KBM-7 (cell line): ENCODE measurements around the gene ST6GAL1.
"Not testable (repeated sequence)": the region's sequence is repeated elsewhere in the genome, so short reads cannot be mapped to it uniquely, and the experiment has no call there.

ENCODE experiments used
- DNase-seq: peaks from one replicate; pipeline ENCODE4 v3.0.0-alpha.2; 2015
- in situ Hi-C: fragments of 300-500 bp; cut with MboI; formaldehyde crosslinking; loops from 2 replicates; pipeline ENCODE4 v1.14.3; 2020; ENCODE audit warnings: low sequenced_read_pairs, low pct_unique_long_range_greater_than_20kb, mixed read lengths

ST6GAL1 gene

DNA sequence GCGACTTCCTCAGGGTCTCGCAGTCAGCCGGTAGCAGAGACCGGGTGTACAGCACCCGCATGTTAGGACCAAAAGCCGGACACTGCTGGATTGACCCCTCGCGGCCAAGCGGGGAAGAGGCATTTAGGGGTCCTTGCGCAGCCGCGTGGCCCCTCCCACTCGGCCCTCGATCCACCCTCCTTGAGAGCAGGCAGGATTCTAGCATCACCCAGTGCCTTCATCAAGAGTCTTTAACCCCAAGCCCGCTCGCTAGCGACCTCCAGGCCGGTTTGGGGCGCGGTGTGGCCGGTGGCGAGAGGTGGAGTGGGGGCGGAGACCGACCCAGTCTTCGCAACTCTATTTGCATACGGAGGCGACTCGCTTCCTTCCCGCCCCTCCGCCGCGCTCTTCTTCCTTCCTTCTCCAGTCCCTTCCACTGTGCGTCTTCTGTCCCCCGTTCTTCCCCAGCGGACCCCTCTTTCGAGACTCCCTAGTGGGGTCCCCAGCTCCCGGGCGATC lies at the start of gene ST6GAL1:
Gene ST6GAL1, plus strand, starts transcription at position 384 of the 498 bp plus-strand sequence. CDS start 112,178 bp downstream, outside the sequence.
- peak; percentile 91 for DNase-seq
- in situ Hi-C loops = no loop called here

GRCh38 chr3:186882150-186882524 lies 48.2 kb upstream of the ST6GAL1 start:
- in situ Hi-C loops = no loop called here
- DNase-seq = peak; percentile 69

DNA sequence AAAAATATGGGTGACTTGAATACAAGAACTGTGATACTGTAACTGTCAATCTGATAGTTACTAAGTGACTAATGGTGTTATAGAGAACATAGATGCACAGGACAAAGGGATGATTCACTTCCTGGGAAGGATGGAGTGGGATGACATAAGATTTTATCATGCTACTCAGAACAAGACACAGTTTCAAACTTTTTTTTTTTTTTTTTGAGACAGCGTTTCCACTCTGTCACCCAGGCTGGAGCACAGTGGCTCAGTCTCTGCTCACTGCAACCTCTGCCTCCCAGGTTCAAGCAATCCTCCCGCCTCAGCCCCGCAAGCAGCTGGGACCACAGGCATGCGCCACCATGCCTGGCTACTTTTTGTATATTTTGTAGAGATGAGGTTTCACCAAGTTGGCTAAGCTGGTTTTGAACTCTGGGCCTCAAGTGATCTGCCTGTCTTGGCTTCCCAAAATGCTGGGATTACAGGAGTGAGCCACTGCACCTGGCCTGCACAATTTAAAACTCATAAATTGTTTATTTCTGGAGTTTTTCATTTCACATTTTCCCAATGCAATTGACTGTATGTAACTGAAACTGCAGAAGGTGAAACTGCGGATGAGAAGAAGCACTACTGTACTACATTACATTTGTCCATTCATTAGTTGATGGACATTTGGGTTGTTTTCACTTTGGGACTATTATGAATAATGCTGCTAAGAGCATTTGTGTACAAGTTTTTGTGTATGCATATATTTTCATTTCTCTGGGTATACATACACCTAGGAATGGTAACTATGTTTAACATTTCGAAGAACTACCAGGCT lies 47.2 kb upstream of the ST6GAL1 start:
- in situ Hi-C loops = no loop called here
- peak; percentile 71 for DNase-seq

DNA sequence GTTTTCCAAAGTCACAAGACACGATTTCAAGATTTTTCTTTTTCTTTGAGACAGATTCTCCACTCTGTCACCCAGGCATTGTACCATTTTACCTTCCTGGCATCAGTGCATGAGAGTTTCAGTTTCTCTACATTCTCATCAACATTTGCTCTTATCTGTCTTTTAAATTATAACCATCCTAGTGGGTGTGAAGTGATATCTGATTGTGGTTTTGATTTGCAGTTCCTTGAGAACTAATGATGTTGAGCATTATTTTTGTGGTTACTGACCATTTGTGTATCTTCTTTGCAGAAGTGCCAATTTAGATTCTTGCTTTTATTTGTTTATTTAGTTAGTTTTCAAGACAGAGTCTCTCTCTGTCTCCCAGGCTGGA lies 46.7 kb upstream of the ST6GAL1 start:
- in situ Hi-C loops = no loop called here
- DNase-seq = no peak

DNA sequence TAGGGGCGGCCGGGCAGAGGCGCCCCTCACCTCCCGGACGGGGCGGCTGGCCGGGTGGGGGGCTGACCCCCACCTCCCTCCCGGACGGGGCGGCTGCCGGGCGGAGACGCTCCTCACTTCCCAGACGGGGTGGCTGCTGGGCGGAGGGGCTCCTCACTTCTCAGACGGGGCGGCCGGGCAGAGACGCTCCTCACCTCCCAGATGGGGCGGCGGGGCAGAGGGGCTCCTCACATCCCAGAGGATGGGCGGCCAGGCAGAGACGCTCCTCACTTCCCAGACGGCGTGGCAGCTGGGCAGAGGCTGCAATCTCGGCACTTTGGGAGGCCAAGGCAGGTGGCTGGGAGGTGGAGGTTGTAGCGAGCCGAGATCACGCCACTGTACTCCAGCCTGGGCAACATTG lies 45.5 kb upstream of the ST6GAL1 start:
- in situ Hi-C loops, DNase-seq: not testable (repeated sequence)

DNA sequence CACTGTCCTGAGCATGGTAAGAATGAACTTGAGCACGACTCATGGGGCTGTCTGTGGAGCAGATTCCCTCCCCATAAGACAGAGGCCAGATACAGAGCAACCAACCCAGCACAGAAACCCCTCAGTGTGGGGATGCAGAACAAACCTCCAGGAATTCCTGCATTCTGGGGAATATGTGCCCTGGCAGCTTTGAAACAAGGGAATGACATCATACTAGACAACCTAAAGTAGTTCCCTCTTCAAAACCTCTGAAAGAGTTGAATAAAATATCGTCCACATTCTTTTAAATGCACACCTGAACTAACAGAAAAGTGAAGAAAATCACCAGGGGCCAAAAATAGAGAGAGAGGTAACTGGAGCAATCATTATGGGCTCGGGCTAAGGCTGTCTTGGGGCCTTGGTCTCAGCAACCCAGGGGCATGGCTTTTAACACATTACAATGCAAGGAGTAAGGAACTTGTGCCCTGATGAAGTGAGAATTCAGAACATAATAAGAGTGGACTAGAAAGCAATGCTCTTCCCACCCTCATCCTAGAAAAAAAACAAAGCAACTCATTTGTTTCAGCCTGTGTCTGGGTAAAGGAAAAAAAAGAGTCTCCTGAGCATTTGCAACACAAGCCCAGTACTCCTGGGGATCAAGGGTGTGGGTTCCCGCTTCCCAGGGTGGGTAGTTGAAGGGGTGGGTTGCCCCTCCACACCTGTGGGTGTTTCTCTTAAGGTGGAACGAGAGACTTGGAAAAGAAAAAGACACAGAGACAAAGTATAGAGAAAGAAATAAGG lies 43.9 kb upstream of the ST6GAL1 start:
- no peak for DNase-seq
- in situ Hi-C loops = no loop called here

DNA sequence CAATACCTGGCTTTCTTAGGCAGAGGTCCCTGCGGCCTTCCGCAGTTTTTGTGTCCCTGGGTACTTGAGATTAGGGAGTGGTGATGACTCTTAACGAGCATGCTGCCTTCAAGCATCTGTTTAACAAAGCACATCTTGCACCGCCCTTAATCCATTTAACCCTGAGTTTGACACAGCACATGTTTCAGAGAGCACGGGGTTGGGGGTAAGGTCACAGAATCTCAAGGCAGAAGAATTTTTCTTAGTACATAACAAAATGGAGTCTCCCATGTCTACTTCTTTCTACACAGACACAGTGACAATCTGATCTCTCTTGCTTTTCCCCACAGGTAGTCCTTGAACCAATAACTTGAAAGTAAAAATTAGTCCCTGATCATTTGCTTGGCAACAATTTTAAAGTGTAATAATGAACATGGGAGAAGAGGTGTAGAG lies 42.8 kb upstream of the ST6GAL1 start:
- DNase-seq, in situ Hi-C loops: not testable (repeated sequence)

DNA sequence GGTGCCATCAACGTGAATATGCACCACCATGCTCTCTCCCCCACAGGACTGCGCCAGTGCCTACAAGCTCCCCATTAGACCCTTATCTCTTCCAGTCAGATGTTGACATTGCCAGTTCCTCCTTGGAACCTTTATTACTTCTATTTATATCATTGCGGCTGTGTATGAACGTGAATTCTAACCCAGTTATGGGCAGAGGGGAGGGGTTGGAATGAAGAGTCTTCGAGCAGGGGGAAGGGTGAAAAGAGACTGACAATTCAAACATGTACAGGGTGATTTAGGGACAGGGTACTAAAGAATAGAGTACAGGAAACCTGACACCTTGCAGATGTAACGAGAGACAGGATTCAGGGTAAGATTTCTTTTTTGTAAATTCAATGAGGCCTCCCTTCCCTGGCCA lies 41.8 kb upstream of the ST6GAL1 start:
- DNase-seq = peak; percentile 99
- in situ Hi-C loops = no loop called here

DNA sequence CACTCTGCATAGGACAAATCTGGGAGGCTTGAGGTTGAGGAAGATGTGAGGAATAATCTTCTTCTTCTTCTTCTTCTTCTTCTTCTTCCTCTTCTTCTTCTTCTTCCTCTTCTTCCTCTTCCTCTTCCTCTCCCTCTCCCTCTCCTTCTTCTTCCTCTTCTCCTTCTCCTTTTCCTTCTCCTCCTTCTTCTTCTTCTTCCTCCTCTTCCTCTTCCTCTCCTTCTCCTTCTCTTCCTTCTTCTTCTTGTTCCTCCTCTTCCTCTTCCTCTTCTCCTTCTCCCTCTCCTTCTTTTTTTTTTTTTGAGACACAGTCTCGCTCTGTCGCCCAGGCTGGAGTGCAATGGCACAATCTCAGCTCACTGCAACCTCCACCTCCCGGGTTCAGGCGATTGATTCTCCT lies 40.6 kb upstream of the ST6GAL1 start:
- in situ Hi-C loops, DNase-seq: not testable (repeated sequence)

- in situ Hi-C loops = no loop called here
- no peak for DNase-seq
Observed at GRCh38 chr3:186890911-186891310, 39.4 kb upstream of the ST6GAL1 start.

GRCh38 chr3:186893071-186893470 lies 37.3 kb upstream of the ST6GAL1 start:
- DNase-seq, in situ Hi-C loops: not testable (repeated sequence)

DNA sequence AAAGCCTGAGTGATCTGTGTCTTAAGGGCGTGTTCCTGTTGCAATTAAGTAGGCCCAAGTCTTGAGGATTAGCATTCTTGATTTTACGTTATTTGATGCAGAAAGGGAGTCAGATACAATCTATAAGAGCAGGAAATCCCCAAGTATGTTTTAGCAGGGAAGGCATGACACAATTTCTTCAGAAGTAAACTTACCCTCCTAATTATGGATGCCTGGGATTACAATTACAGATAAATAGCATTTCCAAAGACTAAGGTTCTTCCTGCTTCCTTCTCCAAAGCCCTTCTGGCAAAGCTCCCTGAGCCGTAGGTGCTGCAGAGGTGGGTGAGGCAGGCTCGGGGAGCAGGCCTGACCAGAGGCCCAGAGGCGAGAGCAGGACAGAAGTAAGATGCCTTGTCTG lies 34.9 kb upstream of the ST6GAL1 start:
- no peak for DNase-seq

DNA sequence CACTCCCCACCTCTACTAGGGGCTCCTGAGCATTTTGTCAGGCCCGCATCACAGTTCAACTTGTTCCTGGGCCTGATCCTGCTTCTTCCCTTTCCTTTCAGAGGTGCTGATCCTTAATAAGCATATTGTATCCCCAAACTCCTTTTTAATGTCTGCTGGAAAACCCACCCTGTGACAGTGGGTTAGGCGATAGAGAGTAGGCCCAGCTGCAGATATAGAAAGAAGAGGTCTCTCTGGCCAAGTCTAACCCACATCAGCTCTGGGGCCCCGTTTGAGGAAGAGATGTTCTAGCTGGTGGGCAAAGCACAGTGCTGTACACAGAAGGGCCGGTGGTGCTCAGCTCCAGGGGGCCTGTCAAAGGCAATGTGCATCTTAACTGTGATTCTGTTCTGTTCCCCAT lies 34.3 kb upstream of the ST6GAL1 start:
- in situ Hi-C loops = no loop called here

More for the DNA sequence above, 34.9 kb upstream of the ST6GAL1 start:
- in situ Hi-C loops = no loop called here

DNA sequence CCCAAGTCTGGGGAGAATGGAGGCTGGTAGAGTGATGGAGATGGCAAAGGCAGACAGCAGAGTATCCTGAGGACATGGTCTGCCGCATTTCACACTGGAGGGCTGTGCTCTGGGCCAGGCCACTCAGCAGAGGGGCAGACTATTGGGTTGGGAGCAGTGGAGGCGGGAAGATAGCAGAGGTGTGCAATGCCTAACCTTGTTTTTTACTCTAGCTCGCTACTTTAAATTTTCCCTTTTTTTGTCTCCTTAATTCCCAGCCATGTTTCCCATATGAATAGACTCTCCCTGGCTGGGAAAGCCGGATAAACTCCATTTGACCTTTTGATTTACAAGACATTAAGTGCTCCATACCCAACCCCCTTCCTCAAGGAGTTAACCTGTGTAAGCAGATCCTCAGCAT lies 33.5 kb upstream of the ST6GAL1 start:
- in situ Hi-C loops = no loop called here
- DNase-seq = no peak

More for the DNA sequence above, 34.3 kb upstream of the ST6GAL1 start:
- DNase-seq = no peak

DNA sequence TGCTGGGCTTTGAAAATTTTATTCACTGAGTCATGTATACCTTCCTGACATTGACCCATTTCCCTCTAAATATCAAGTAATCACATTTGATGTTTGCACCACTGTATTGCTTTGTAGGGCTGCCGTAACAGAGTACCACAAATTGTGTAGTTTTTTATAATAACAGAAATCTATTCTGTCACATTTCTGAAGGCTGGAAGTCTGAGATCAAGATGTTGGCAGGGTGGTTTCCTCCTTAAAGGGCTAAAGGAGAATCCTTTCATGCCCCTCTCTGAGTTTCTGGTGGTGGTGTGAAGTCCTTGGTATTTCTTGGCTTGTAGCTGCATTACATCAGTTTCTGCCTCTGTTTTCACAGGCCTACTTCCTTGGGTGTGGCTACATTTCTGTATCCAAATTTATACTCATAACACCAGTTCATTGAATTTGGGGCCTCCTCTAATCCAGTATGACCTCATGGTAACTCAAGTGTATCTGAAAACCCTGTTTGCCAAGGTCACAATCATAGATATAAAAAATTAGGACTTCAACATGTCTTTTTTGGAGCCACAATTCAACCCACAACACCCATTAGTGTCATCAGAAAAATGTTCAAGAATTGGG lies 29.1 kb upstream of the ST6GAL1 start:
- in situ Hi-C loops = no loop called here
- DNase-seq = no peak

DNA sequence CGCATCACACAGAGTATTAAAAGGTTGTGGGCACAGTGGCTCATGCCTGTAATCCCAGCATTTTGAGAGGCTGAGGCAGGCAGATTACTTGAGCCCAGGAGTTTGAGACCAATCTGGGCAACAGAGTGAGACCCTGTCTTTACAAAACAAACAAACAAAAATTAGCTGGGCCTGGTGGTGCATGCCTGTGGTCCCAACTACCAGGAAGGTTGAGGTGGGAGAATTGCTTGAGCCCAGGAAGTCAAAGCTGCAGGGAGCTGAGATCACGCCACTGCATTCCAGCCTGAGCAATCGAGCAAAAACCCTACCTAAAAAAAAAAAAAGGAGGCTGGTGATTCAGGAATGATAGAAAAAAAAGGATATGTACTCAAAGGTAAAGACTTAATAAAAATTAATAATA lies 28.2 kb upstream of the ST6GAL1 start:
- in situ Hi-C loops = no loop called here
- DNase-seq = no peak

GRCh38 chr3:186902713-186903112 lies 27.6 kb upstream of the ST6GAL1 start:
- in situ Hi-C loops = no loop called here
- no peak for DNase-seq

DNA sequence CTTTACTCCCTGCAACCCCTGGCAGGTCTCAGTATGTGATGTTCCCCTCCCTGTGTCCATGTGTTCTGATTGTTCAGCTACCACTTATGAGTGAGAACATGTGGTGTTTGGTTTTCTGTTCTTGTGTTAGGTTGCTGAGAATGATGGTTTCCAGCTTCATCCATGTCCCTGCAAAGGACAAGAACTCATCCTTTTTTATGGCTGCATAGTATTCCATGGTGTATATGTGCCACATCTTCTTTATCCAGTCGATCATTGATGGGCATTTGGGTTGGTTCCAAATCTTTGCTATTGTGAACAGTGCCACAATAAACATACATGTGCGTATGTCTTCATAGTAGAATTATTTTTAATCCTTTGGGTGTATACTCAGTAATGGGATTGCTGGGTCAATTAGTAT lies 26.6 kb upstream of the ST6GAL1 start:
- in situ Hi-C loops, DNase-seq: not testable (repeated sequence)

DNA sequence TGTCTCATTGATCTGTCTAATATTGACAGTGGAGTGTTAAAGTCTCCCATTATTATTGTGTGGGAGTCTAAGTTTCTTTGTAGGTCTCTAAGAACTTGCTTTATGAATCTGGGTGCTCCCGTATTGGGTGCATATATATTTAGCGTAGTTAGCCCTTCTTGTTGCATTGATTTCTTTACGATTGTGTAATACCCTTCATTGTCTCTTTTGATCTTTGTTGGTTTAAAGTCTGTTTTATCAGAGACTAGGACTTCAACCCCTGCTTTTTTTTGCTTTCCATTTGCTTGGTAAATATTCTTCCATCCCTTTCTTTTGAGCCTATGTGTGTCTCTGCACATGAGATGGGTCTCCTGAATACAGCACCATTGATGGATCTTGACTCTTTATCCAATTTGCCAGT lies 23.3 kb upstream of the ST6GAL1 start:
- in situ Hi-C loops = not testable (repeated sequence)

More for the DNA sequence above, 23.3 kb upstream of the ST6GAL1 start:
- DNase-seq = not testable (repeated sequence)
